Endothelial cell of umbilical vein (primary cell): ENCODE results near the gene PTPN9. TPM values are rescaled to one million over a fixed set of nuclear protein-coding genes. Genes with fewer than 3 reads are reported as not detected.

Experiments
- BruUV-seq: library from RNA; stranded (reverse); fragments of 400-500 nt; replicated peaks from 2 replicates; lab custom pipeline; 2021; lab: Mats Ljungman, UMichigan
- CTCF ChIA-PET: fragments of 300-600, 350-600 bp; sonication (Branson Sonifier 250); formaldehyde crosslinking; loops from one replicate; lab custom pipeline; 2021; ENCODE audit warnings: antibody characterized with exemption, inconsistent platforms; lab: Charles Lee
- POLR2A ChIA-PET: fragments of 300-600, 350-600 bp; sonication (Branson Sonifier 250); formaldehyde crosslinking; loops from one replicate; lab custom pipeline; 2021; ENCODE audit warnings: antibody characterized with exemption, inconsistent platforms; lab: Charles Lee
- DNase-seq: peaks from one replicate; pipeline ENCODE4 v3.0.0-alpha.2; 2011; ENCODE audit warnings: low read depth, low spot score
- FAIRE-seq: peaks from 2 replicates; lab custom pipeline; 2011; peaks lifted over from hg19 to GRCh38; lab: Jason Lieb, UNC
- H2AFZ ChIP-seq: 2 replicates; pipeline ENCODE4 v1.6.0; 2012; ENCODE audit warnings: low read depth, low read length, control low read depth, inconsistent platforms
- H3K27ac ChIP-seq: 2 replicates; pipeline ENCODE4 v1.5.1; 2011; ENCODE audit warnings: low read depth, mild to moderate bottlenecking, control low read depth, low read length, moderate library complexity; ENCODE audit not compliant: insufficient read depth
- H3K27me3 ChIP-seq, 2 experiments: 2 replicates each; pipeline versions ENCODE4 v1.6.0 to v1.6.1; 2011; ENCODE audit warnings: low read length in 2 of 2, mixed read lengths in 1 of 2; ENCODE audit not compliant: control insufficient read depth in 2 of 2, insufficient read depth in 2 of 2
- H3K36me3 ChIP-seq, 2 experiments: 2 replicates in 1 of 2; 3 replicates in 1 of 2; pipeline ENCODE4 v1.5.1; 2011; ENCODE audit warnings: low read length in 2 of 2, mild to moderate bottlenecking in 1 of 2, moderate library complexity in 1 of 2; ENCODE audit not compliant: control insufficient read depth in 2 of 2, insufficient read depth in 2 of 2; ENCODE audit errors: extremely low read depth in 1 of 2
- H3K4me1 ChIP-seq: 3 replicates; pipeline ENCODE4 v1.5.1; 2011; ENCODE audit warnings: mild to moderate bottlenecking, low read length; ENCODE audit not compliant: control insufficient read depth, insufficient read depth; ENCODE audit errors: extremely low read depth
- H3K4me2 ChIP-seq: 2 replicates; pipeline ENCODE4 v1.6.1; 2011; ENCODE audit warnings: low read length, control low read depth, mixed read lengths; ENCODE audit not compliant: insufficient read depth
- H3K4me3 ChIP-seq, 3 experiments: fragments of 200-600 bp in 1 of 3; sonication (generic), shearing (Covaris generic) in 1 of 3; replicated peaks in 1 of 3; 2 replicates each; pipeline ENCODE4 v1.5.1; 2011 to 2016; ENCODE audit warnings: control low read depth in 3 of 3, low read length in 3 of 3, mild to moderate bottlenecking in 2 of 3, inconsistent platforms in 1 of 3, low read depth in 1 of 3, moderate library complexity in 1 of 3; ENCODE audit not compliant: insufficient read depth in 1 of 3
- H3K79me2 ChIP-seq: 2 replicates; pipeline ENCODE4 v1.6.0; 2012; ENCODE audit warnings: low read length, inconsistent platforms; ENCODE audit not compliant: control insufficient read depth, insufficient read depth
- H3K9ac ChIP-seq: replicated peaks from 2 replicates; pipeline ENCODE3; 2011; ENCODE audit warnings: low read length, control low read depth; ENCODE audit not compliant: insufficient read depth; ENCODE audit errors: extremely low read depth
- H3K9me1 ChIP-seq: replicated peaks from 3 replicates; pipeline ENCODE4 v1.6.0; 2011; ENCODE audit warnings: mild to moderate bottlenecking, low read length; ENCODE audit not compliant: control insufficient read depth, insufficient read depth; ENCODE audit errors: extremely low read depth
- H3K9me3 ChIP-seq: replicated peaks from 2 replicates; pipeline ENCODE4 v1.5.1; 2012; ENCODE audit warnings: low read length, inconsistent platforms; ENCODE audit not compliant: control insufficient read depth, insufficient read depth
- H4K20me1 ChIP-seq: replicated peaks from 2 replicates; pipeline ENCODE3; 2011; ENCODE audit warnings: mild to moderate bottlenecking, low read length; ENCODE audit not compliant: control insufficient read depth, insufficient read depth; ENCODE audit errors: extremely low read depth
- CTCF ChIP-seq, 2 donors: IDR thresholded peaks; 1 replicate in 1 of 2; 2 replicates in 1 of 2; pipeline ENCODE4 v1.5.1; 2011; ENCODE audit warnings: low read length in 2 of 2, mild to moderate bottlenecking in 2 of 2, moderate library complexity in 2 of 2, control low read depth in 1 of 2, inconsistent platforms in 1 of 2, low read depth in 1 of 2; ENCODE audit not compliant: insufficient read depth in 1 of 2; ENCODE audit errors: extremely low read depth in 1 of 2
- EZH2 ChIP-seq: IDR thresholded peaks from 2 replicates; pipeline ENCODE4 v1.6.1; 2012; ENCODE audit warnings: borderline replicate concordance, low read depth, mild to moderate bottlenecking, moderate library complexity, low read length, inconsistent platforms; ENCODE audit not compliant: severe bottlenecking
- FOS ChIP-seq: IDR thresholded peaks from 2 replicates; pipeline ENCODE4 v1.6.1; 2011; ENCODE audit warnings: mild to moderate bottlenecking, low read length, moderate library complexity, borderline replicate concordance; ENCODE audit not compliant: insufficient read depth
- GATA2 ChIP-seq: IDR thresholded peaks from 2 replicates; pipeline ENCODE4 v1.7.0; 2011; ENCODE audit warnings: low read depth, mild to moderate bottlenecking, moderate library complexity, mixed read lengths, low read length; ENCODE audit not compliant: insufficient read length, insufficient read depth
- JUN ChIP-seq: IDR thresholded peaks from 2 replicates; pipeline ENCODE4 v1.6.1; 2011; ENCODE audit warnings: borderline replicate concordance, low read depth; ENCODE audit not compliant: insufficient read length, insufficient read depth
- MAX ChIP-seq: IDR thresholded peaks from 2 replicates; pipeline ENCODE4 v1.6.1; 2011; ENCODE audit not compliant: insufficient read depth, insufficient read length
- MYC ChIP-seq: IDR thresholded peaks from one replicate; pipeline ENCODE4 v1.6.1; 2011; ENCODE audit warnings: mild to moderate bottlenecking, low read depth, low read length
- POLR2A ChIP-seq: IDR thresholded peaks from 2 replicates; pipeline ENCODE4 v1.6.1; 2012; ENCODE audit warnings: low read depth, mild to moderate bottlenecking, control low read depth, low read length
- POLR2AphosphoS5 ChIP-seq: IDR thresholded peaks from 2 replicates; pipeline ENCODE4 v1.6.1; 2012; ENCODE audit warnings: low read depth, mild to moderate bottlenecking, control low read depth, low read length, moderate library complexity; ENCODE audit not compliant: insufficient read depth
- dilution Hi-C: fragments of 300-500 bp; cut with MboI; formaldehyde crosslinking; loops from one replicate; pipeline ENCODE4 v1.15.0; 2019; ENCODE audit warnings: low sequenced_read_pairs; ENCODE audit not compliant: extremely low pct_ligation_motif_present
- intact Hi-C: fragments of 100-400 bp; cut with micrococcal nuclease; formaldehyde crosslinking; loops from one replicate; pipeline ENCODE4 v1.10.0; 2022
- polyA plus RNA-seq, 4 experiments: library from polyadenylated mRNA; depleted of rRNA in 3 of 4; stranded (reverse) in 3 of 4; unstranded in 1 of 4; fragments of >200 nt; gene quantifications; 2 replicates each; pipeline versions ENCODE4 v1.2.1 to v1.2.3, GENCODE V29; 2011 to 2012; ENCODE audit warnings: missing spikeins in 1 of 4
- total RNA-seq: library from RNA; stranded (reverse); gene quantifications from 2 replicates; pipeline ENCODE4 v1.2.3, GENCODE V29; 2021

Gene PTPN9
- total and polyA plus RNA-seq, 2 donors (not counting 3 experiments of a cell fraction or from before 2014, with no cell fraction given): 31.4 to 37.2 TPM

- H2AFZ ChIP-seq: peak overlapping the region; percentile 68
Observed at GRCh38 chr15:75453703-75454470, 125.2 kb downstream of the PTPN9 start.

More at GRCh38 chr15:75453703-75454470, 125.2 kb downstream of the PTPN9 start:
- Histone ChIP-seq H3K79me2 (peaks cover 15% of the 10 kb centered on the region), H3K4me3 (peak overlapping the region; percentile 61 to 93 (median 84)), H3K9me1 (no peaks in the 10 kb centered on the region), H3K9me3 (no peaks in the 10 kb centered on the region), H4K20me1 (peaks cover 3% of the 10 kb centered on the region), H3K9ac (peak overlapping the region; percentile 86), H3K27ac (peak overlapping the region; percentile 78), H3K36me3 (no peaks in the 10 kb centered on the region), H3K27me3 (no peaks in the 10 kb centered on the region), H3K4me2 (peak overlapping the region; percentile 97), H3K4me1 (peaks cover 29% of the 10 kb centered on the region)
- BruUV-seq: no TSS peak
- intact Hi-C loops: loop anchor here (1.0 to 5.0 kb wide), 8 partner anchors 79 to 492 kb away; partner anchors contain the start of genes MAN2C1, PTPN9 and SNUPN
- POLR2A ChIA-PET: interaction anchor here (0.6 to 1.2 kb wide), 5 partner anchors 19 to 364 kb away, joined by 3 to 7 read pairs (median 5); no protein-coding TSS in a partner anchor
- FAIRE-seq (peak; percentile 99), DNase-seq (peak; percentile 100)
- CTCF ChIA-PET: interaction anchor here (1.2 to 3.4 kb wide), 9 partner anchors 8 to 230 kb away, joined by 3 to 18 read pairs (median 5); partner anchors contain the start of genes IMP3, MAN2C1, PTPN9 and SNX33
- TF ChIP-seq MYC (peak; percentile 39), CTCF (IDR thresholded peaks at IDR 0.05; ENCODE audit: extremely low read depth in 1 of 2, insufficient read depth in 1 of 2, low read depth in 1 of 2, low read length in 2 of 2) (no peak), MAX (peak; percentile 74), POLR2A (peak; percentile 52), GATA2 (no peak), EZH2 (no peak), FOS (no peak), JUN (no peak), POLR2AphosphoS5 (peak; percentile 9)
- dilution Hi-C loops: loop anchor here (25.0 kb wide), 1 partner anchor 133 kb away; the partner anchor contains the start of gene PTPN9
